Spleen (tissue), 11 donors: ENCODE data around the gene C1orf198. TPM values are rescaled to one million over a fixed set of nuclear protein-coding genes. Genes with fewer than 3 reads are reported as not detected.

Experiments used
- DNase-seq: peaks from one replicate; pipeline ENCODE4 v3.0.0-alpha.2; 2020
- H3K27ac ChIP-seq, 8 donors: fragments of 200-600 bp; sonication (generic) in 7 of 8; 1 replicate in 4 of 8; 2 replicates in 4 of 8; pipeline versions ENCODE4 v1.5.0 to v1.8.0; 2016 to 2021; ENCODE audit warnings: inconsistent platforms in 4 of 8, mild to moderate bottlenecking in 4 of 8, moderate library complexity in 1 of 8
- H3K27me3 ChIP-seq, 7 donors: fragments of 200-600 bp; sonication (generic) in 6 of 7; replicated peaks in 1 of 7; 1 replicate in 4 of 7; 2 replicates in 3 of 7; pipeline versions ENCODE4 v1.5.0 to v1.8.0; 2016 to 2021; ENCODE audit warnings: inconsistent platforms in 3 of 7, mild to moderate bottlenecking in 1 of 7
- H3K36me3 ChIP-seq, 6 donors: fragments of 200-600 bp; sonication (generic) in 5 of 6; 1 replicate in 4 of 6; 2 replicates in 2 of 6; pipeline versions ENCODE4 v1.5.0 to v1.8.0; 2016 to 2021; ENCODE audit warnings: inconsistent platforms in 2 of 6
- H3K4me1 ChIP-seq, 6 donors: fragments of 200-600 bp; sonication (generic) in 5 of 6; 1 replicate in 3 of 6; 2 replicates in 3 of 6; pipeline versions ENCODE4 v1.5.0 to v1.8.0; 2016 to 2021; ENCODE audit warnings: inconsistent platforms in 3 of 6
- H3K4me3 ChIP-seq, 8 donors: fragments of 200-600 bp; sonication (generic) in 7 of 8; 1 replicate in 4 of 8; 2 replicates in 4 of 8; pipeline versions ENCODE4 v1.5.0 to v1.8.0; 2016 to 2021; ENCODE audit warnings: inconsistent platforms in 4 of 8, mild to moderate bottlenecking in 4 of 8, moderate library complexity in 2 of 8
- H3K9me3 ChIP-seq, 8 donors: fragments of 200-600 bp; sonication (generic) in 7 of 8; 1 replicate in 4 of 8; 2 replicates in 4 of 8; pipeline versions ENCODE4 v1.5.0 to v1.8.0; 2016 to 2021; ENCODE audit warnings: inconsistent platforms in 4 of 8
- POLR2A ChIP-seq, 3 donors: fragments of 450-650 bp; IDR thresholded peaks; one replicate each; pipeline ENCODE4 v1.5.1; 2017; ENCODE audit warnings: antibody characterized with exemption in 3 of 3, mild to moderate bottlenecking in 1 of 3
- POLR2AphosphoS5 ChIP-seq, 3 donors: sonication (generic); formaldehyde crosslinking; IDR thresholded peaks; one replicate each; pipeline ENCODE4 v1.5.1; 2017; ENCODE audit warnings: antibody characterized with exemption in 3 of 3
- WGBS, 5 donors: extraction: QIAGEN DNeasy Blood & Tissue Kit in 3 of 5; methylation state at CpG; one replicate each; pipeline versions ENCODE4 v1.1.5 to v1.1.7; 2013 to 2018; 5-methylcytosine and 5-hydroxymethylcytosine counted together
- intact Hi-C: fragments of 100-400 bp; cut with DNase I; formaldehyde crosslinking; loops from one replicate; pipeline ENCODE4 v1.15.0; 2023; ENCODE audit warnings: low total_unique reads
- polyA plus RNA-seq, 3 donors: library from polyadenylated mRNA; stranded (reverse); fragments of 200-250 nt; gene quantifications; one replicate each; pipeline ENCODE4 v1.2.1, GENCODE V29; 2013
- small RNA-seq, 4 donors: library from RNA; depleted of rRNA; stranded (forward); fragments of <200 nt; gene quantifications; one replicate each; pipeline ENCODE3, GENCODE V24; 2016
- total RNA-seq, 7 donors: library from RNA; depleted of rRNA in 3 of 7; stranded (reverse); fragments of >200 nt in 3 of 7; fragmentation: NEBNext Ultra II Directional in 4 of 7; extraction: Animal tissue kit (Norgen Biotek cat#: 25700) in 4 of 7; gene quantifications; one replicate each; pipeline versions ENCODE4 v1.1.0 to v1.2.1, GENCODE V29; 2016 to 2021
- TF ChIP-seq, protein P1 (sequence below), 11 experiments: fragments of 200-600 bp in 7 of 11; fragments of 450-650 bp in 4 of 11; sonication (generic) in 4 of 11; IDR thresholded peaks in 8 of 11; conservative IDR thresholded peaks in 3 of 11; 1 replicate in 7 of 11; 2 replicates in 4 of 11; pipeline versions ENCODE4 v1.4.0 to v1.8.0; 2016 to 2021; ENCODE audit warnings: antibody characterized with exemption in 11 of 11, inconsistent platforms in 4 of 11, mild to moderate bottlenecking in 1 of 11
- donor health status: healthy with polysubstance abuse.
- donor health status: DM: no; HTN: no; CAD: no; lungs with moderate emphysema.
- donor health status: DM: no; HTN: no; CAD: no.
- donor health status: Bipolar disorder and iron deficiency.
- donor health status: healthy.
- donor health status: DM: no; HTN: no; CAD: no.
- donor health status: DM: yes; HTN: yes; CAD: no.

The C1orf198 gene
- total and polyA plus RNA-seq, 10 donors: 5.0 to 32.7 (median 18.4) TPM

DNA sequence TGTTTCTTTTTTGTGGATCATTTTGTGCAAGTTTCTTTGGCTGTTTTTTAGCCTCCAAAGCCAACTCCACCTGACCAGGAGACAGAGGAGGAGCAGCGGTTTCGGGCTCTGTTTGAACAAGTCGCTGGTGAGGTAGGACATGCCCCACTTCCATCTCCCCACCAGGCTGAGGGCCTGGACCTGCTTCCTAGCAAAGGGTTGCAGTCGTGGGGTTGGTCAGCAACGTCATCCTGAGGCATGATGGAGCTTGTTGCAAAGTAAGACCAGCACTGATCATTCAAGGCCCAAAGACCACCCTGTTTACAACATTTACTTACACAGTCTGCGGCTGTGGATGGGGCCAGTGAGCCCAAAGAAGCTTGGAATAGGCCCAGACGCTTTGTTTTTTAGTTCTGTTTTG is 80.8 kb downstream of the C1orf198 start:
- H3K4me1 ChIP-seq: no peaks in the 10 kb centered on the region
- H3K4me3 ChIP-seq: no peak overlapping the region
- H3K36me3 ChIP-seq: no peaks in the 10 kb centered on the region
- H3K9me3 ChIP-seq: no peaks in the 10 kb centered on the region
- H3K27me3 ChIP-seq: peaks cover 0 to 10% (median 0%) of the 10 kb centered on the region in 7 donors
- DNase-seq: no peak
- intact Hi-C loops: no loop called here
- WGBS, 5 donors: 83 to 90% (median 87%) methylated on average over 7 of the region's 7 CpGs
- TF ChIP-seq POLR2AphosphoS5 (IDR thresholded peaks at IDR 0.05) (no peak), POLR2A (IDR thresholded peaks at IDR 0.05) (no peak)
- TF ChIP-seq, protein P1, sequence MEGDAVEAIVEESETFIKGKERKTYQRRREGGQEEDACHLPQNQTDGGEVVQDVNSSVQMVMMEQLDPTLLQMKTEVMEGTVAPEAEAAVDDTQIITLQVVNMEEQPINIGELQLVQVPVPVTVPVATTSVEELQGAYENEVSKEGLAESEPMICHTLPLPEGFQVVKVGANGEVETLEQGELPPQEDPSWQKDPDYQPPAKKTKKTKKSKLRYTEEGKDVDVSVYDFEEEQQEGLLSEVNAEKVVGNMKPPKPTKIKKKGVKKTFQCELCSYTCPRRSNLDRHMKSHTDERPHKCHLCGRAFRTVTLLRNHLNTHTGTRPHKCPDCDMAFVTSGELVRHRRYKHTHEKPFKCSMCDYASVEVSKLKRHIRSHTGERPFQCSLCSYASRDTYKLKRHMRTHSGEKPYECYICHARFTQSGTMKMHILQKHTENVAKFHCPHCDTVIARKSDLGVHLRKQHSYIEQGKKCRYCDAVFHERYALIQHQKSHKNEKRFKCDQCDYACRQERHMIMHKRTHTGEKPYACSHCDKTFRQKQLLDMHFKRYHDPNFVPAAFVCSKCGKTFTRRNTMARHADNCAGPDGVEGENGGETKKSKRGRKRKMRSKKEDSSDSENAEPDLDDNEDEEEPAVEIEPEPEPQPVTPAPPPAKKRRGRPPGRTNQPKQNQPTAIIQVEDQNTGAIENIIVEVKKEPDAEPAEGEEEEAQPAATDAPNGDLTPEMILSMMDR (IDR thresholded peaks at IDR 0.05 in 8 of 11, conservative IDR thresholded peaks at IDR 0.05 in 3 of 11): no peak
- no peak overlapping the region for H3K27ac ChIP-seq

Small RNA genes within 50 kb of the gene (small RNA-seq; reads per million reads assigned to genes)
- gene RN7SL837P (0 reads per million in 4 donors), gene RNA5SP79 (0.07 to 0.55 (median 0.37) reads per million in 4 donors)

Other genes with a start within 250 kb of the C1orf198 start
- 10 to 100 TPM; 29.1 to 41.6 (median 31.9) TPM for gene COG2, start 226.0 kb downstream of the C1orf198 start, total RNA-seq
- gene COG2, start 226.0 kb downstream of the C1orf198 start, polyA plus RNA-seq: 10 to 100 TPM; 13.1 to 15.0 (median 13.6) TPM
- gene AGT, start 154.4 kb downstream of the C1orf198 start, total RNA-seq: under 1 TPM in 5 of 7 donors, not detected in 2; 0.13 to 0.26 (median 0.19) TPM
- under 1 TPM; 0.06 to 0.17 (median 0.07) TPM for gene AGT, start 154.4 kb downstream of the C1orf198 start, polyA plus RNA-seq
- gene CAPN9, start 121.1 kb downstream of the C1orf198 start, total RNA-seq: not detected
- under 1 TPM in 1 of 3 donors, not detected in 2; 0.05 TPM for gene CAPN9, start 121.1 kb downstream of the C1orf198 start, polyA plus RNA-seq
- gene TTC13, start 110.3 kb upstream of the C1orf198 start, total RNA-seq: 10 to 100 TPM; 27.0 to 86.6 (median 41.2) TPM
- 10 to 100 TPM; 16.2 to 29.5 (median 16.5) TPM for gene TTC13, start 110.3 kb upstream of the C1orf198 start, polyA plus RNA-seq
- gene ARV1, start 110.6 kb upstream of the C1orf198 start, total RNA-seq: 10 to 100 TPM; 11.8 to 27.4 (median 18.0) TPM
- gene ARV1, start 110.6 kb upstream of the C1orf198 start, polyA plus RNA-seq: 10 to 100 TPM; 17.8 to 31.6 (median 19.5) TPM
- gene FAM89A, start 171.7 kb upstream of the C1orf198 start, total RNA-seq: 10 to 100 TPM; 17.5 to 54.8 (median 38.6) TPM
- gene FAM89A, start 171.7 kb upstream of the C1orf198 start, polyA plus RNA-seq: 10 to 100 TPM in 2 of 3 donors, 1 to 10 TPM in 1; 9.8 to 16.2 (median 12.4) TPM